ENCODE results near the gene STRAP. TPM values are rescaled to one million over a fixed set of nuclear protein-coding genes. Genes with fewer than 3 reads are reported as not detected.

The STRAP gene
- total RNA-seq, 1 experiment from 2014 or later: 210 TPM

GRCh38 chr12:15858353-15858752, 23.8 kb upstream of the STRAP start:
- Mint-ChIP-seq H3K27ac (no peak overlapping the region), H3K27me3 (ENCODE audit: low read depth) (no peaks in the 10 kb centered on the region), H3K9me3 (no peaks in the 10 kb centered on the region), H3K4me1 (peaks cover 9 to 28% of the 10 kb centered on the region in 2 experiments), H3K36me3 (ENCODE audit: insufficient read depth in 1 of 3, low read depth in 3 of 3) (no peaks in the 10 kb centered on the region), H3K4me3 (no peak overlapping the region)
- H3K56ac ChIP-seq (ENCODE audit: insufficient read length, low read depth, low read length): no peak overlapping the region
- no peak overlapping the region for H4K5ac ChIP-seq (ENCODE audit: insufficient read length, low read depth, low read length)
- no peaks in the 10 kb centered on the region for H3K27me3 ChIP-seq (ENCODE audit: insufficient read depth, low read length)
- no peak overlapping the region for H4K8ac ChIP-seq (replicated peaks; ENCODE audit: insufficient read length, low read depth, low read length)
- H3K27ac ChIP-seq (ENCODE audit: insufficient read length, low read depth, low read length): no peak overlapping the region
- H3K23ac ChIP-seq (ENCODE audit: insufficient read length, low read depth, low read length): no peak overlapping the region
- no peak overlapping the region for H2BK12ac ChIP-seq (ENCODE audit: insufficient read length, low read depth, low read length)
- DNase-seq: peak; percentile 62
- no peak overlapping the region for H2BK5ac ChIP-seq (ENCODE audit: insufficient read length, low read length)
- no peak overlapping the region for H2BK120ac ChIP-seq (ENCODE audit: low read depth, low read length, poor library complexity, severe bottlenecking)
- H2AFZ ChIP-seq (ENCODE audit: low read length): no peak overlapping the region
- H3K4ac ChIP-seq (ENCODE audit: low read depth, low read length): no peak overlapping the region
- H4K20me1 ChIP-seq (ENCODE audit: control insufficient read depth, insufficient read depth, insufficient read length): no peaks in the 10 kb centered on the region
- no peaks in the 10 kb centered on the region for H3K79me1 ChIP-seq (ENCODE audit: insufficient read depth, low read depth, low read length, poor library complexity, severe bottlenecking)
- H3K4me1 ChIP-seq (ENCODE audit: insufficient read depth, low read length): peaks cover 2% of the 10 kb centered on the region; the same call in 1 of the 2 replicates
- no peak overlapping the region for H3T11ph ChIP-seq (ENCODE audit: low read length)
- no peak overlapping the region for H3K14ac ChIP-seq (ENCODE audit: insufficient read depth, low read length)
- H3K4me2 ChIP-seq (ENCODE audit: insufficient read depth, insufficient read length, low read length): no peak overlapping the region
- TF ChIP-seq, protein P1, sequence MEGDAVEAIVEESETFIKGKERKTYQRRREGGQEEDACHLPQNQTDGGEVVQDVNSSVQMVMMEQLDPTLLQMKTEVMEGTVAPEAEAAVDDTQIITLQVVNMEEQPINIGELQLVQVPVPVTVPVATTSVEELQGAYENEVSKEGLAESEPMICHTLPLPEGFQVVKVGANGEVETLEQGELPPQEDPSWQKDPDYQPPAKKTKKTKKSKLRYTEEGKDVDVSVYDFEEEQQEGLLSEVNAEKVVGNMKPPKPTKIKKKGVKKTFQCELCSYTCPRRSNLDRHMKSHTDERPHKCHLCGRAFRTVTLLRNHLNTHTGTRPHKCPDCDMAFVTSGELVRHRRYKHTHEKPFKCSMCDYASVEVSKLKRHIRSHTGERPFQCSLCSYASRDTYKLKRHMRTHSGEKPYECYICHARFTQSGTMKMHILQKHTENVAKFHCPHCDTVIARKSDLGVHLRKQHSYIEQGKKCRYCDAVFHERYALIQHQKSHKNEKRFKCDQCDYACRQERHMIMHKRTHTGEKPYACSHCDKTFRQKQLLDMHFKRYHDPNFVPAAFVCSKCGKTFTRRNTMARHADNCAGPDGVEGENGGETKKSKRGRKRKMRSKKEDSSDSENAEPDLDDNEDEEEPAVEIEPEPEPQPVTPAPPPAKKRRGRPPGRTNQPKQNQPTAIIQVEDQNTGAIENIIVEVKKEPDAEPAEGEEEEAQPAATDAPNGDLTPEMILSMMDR (conservative IDR thresholded peaks at IDR 0.05): peak; percentile 55
- H3K79me2 ChIP-seq (ENCODE audit: insufficient read depth, low read length): no peaks in the 10 kb centered on the region
- no peak overlapping the region for H3K18ac ChIP-seq (ENCODE audit: insufficient read length, low read depth, low read length)
- no peaks in the 10 kb centered on the region for H3K9me3 ChIP-seq (ENCODE audit: control insufficient read depth, low read depth, low read length)
- no peak overlapping the region for H2BK15ac ChIP-seq (ENCODE audit: low read depth, low read length)
- no peak overlapping the region for H2BK20ac ChIP-seq (ENCODE audit: low read depth, low read length, poor library complexity, severe bottlenecking)
- no peak overlapping the region for H2AK5ac ChIP-seq (ENCODE audit: insufficient read length, low read length)
- H3K9ac ChIP-seq (ENCODE audit: extremely low read depth, insufficient read length, low read length): no peak overlapping the region
- H4K91ac ChIP-seq (ENCODE audit: insufficient read length, low read depth, low read length): no peak overlapping the region
- WGBS (ENCODE audit: extremely low coverage, insufficient read length, low lambda C conversion rate): no CpG with 5 or more reads among the region's 2 CpGs
- H3K23me2 ChIP-seq (ENCODE audit: insufficient read length, low read depth, low read length, poor library complexity, severe bottlenecking): no peaks in the 10 kb centered on the region
